SU-DHL-6 (cell line): Measurements from ENCODE around the gene IFNL2.
"Not testable (repeated sequence)": the region's sequence is repeated elsewhere in the genome, so short reads cannot be mapped to it uniquely, and the experiment has no call there.

Experiments
- H2AFZ ChIP-seq: fragments of 200-600 bp; sonication (generic); 2 replicates; pipeline ENCODE4 v1.6.1; 2014; ENCODE audit warnings: low read depth, mild to moderate bottlenecking, moderate library complexity, mixed read lengths, antibody characterized with exemption, low read length; ENCODE audit not compliant: severe bottlenecking
- H3F3A ChIP-seq: fragments of 200-600 bp; shearing (Covaris generic); 2 replicates; pipeline ENCODE4 v1.6.0; 2016; ENCODE audit warnings: antibody characterized with exemption, mild to moderate bottlenecking; ENCODE audit not compliant: insufficient read depth
- H3K27ac ChIP-seq: fragments of 200-600 bp; sonication (generic); 2 replicates; pipeline ENCODE4 v1.5.1; 2016; ENCODE audit warnings: low read depth, mild to moderate bottlenecking, low read length, moderate library complexity, mixed read lengths
- H3K27me3 ChIP-seq: fragments of 200-600 bp; sonication (generic), shearing (Covaris generic); 2 replicates; pipeline ENCODE4 v1.6.0; 2014; ENCODE audit warnings: mild to moderate bottlenecking, low read length
- H3K36me3 ChIP-seq: fragments of 200-600 bp; sonication (generic); 2 replicates; pipeline ENCODE4 v1.6.1; 2014; ENCODE audit warnings: mild to moderate bottlenecking, low read length, mixed read lengths
- H3K4me2 ChIP-seq: fragments of 300-600, 200-600 bp; shearing (Covaris generic), sonication (generic); 2 replicates; pipeline ENCODE4 v1.6.0; 2014; ENCODE audit warnings: low read length, low read depth, mild to moderate bottlenecking; ENCODE audit not compliant: poor library complexity, severe bottlenecking
- H3K4me3 ChIP-seq: fragments of 200-600 bp; sonication (generic); 2 replicates; pipeline ENCODE4 v1.5.1; 2014; ENCODE audit warnings: antibody characterized with exemption, low read length, mild to moderate bottlenecking, mixed read lengths; ENCODE audit not compliant: insufficient read depth, poor library complexity, severe bottlenecking
- H3K79me2 ChIP-seq: fragments of 200-600 bp; sonication (generic); 2 replicates; pipeline ENCODE4 v1.6.1; 2014; ENCODE audit warnings: mild to moderate bottlenecking, low read length, moderate library complexity; ENCODE audit not compliant: insufficient read depth
- H3K9ac ChIP-seq: fragments of 200-600 bp; sonication (generic); 2 replicates; pipeline ENCODE4 v1.7.0; 2014; ENCODE audit warnings: mild to moderate bottlenecking, low read length
- H3K9me2 ChIP-seq: fragments of 200-600 bp; sonication (generic); replicated peaks from 2 replicates; pipeline ENCODE4 v1.6.1; 2014; ENCODE audit warnings: low read length; ENCODE audit not compliant: insufficient read depth
- H3K9me3 ChIP-seq: fragments of 200-600 bp; sonication (generic); 2 replicates; pipeline ENCODE4 v1.6.1; 2014; ENCODE audit warnings: low read length, mixed read lengths; ENCODE audit not compliant: insufficient read depth
- H4K20me1 ChIP-seq: fragments of 200-600 bp; sonication (generic); 2 replicates; pipeline ENCODE4 v1.6.1; 2014; ENCODE audit warnings: low read depth, mild to moderate bottlenecking, antibody characterized with exemption, low read length, moderate library complexity, mixed read lengths
- CTCF ChIP-seq: fragments of 200-600 bp; sonication (generic); IDR thresholded peaks from one replicate; pipeline ENCODE4 v1.5.1; 2017; ENCODE audit warnings: antibody characterized with exemption, mild to moderate bottlenecking, low read length, moderate library complexity; ENCODE audit not compliant: insufficient read depth, poor library complexity, severe bottlenecking
- EZH2phosphoT487 ChIP-seq: fragments of 200-600 bp; sonication (generic), shearing (Covaris generic); conservative IDR thresholded peaks from 2 replicates; pipeline ENCODE4 v1.6.1; 2018; ENCODE audit warnings: mild to moderate bottlenecking, antibody characterized with exemption, low read length, moderate library complexity, mixed read lengths

The IFNL2 gene

GRCh38 chr19:39262496-39262895, 5.7 kb upstream of the IFNL2 start:
- H2AFZ ChIP-seq, result no peak overlapping the region
- H3K79me2 ChIP-seq, result no peaks in the 10 kb centered on the region
- no peaks in the 10 kb centered on the region for H3K36me3 ChIP-seq
- H3K4me3 ChIP-seq, result no peak overlapping the region
- H3K9me2 ChIP-seq, result no peaks in the 10 kb centered on the region
- no peak overlapping the region for H3K4me2 ChIP-seq
- no peaks in the 10 kb centered on the region for H3K9me3 ChIP-seq
- no peak overlapping the region for H3K9ac ChIP-seq
- no peaks in the 10 kb centered on the region for H3K27me3 ChIP-seq
- no peaks in the 10 kb centered on the region for H4K20me1 ChIP-seq
- H3K27ac ChIP-seq, result no peak overlapping the region
- no peak for TF ChIP-seq EZH2phosphoT487
- no peaks in the 10 kb centered on the region for H3F3A ChIP-seq

GRCh38 chr19:39263912-39264305, 4.3 kb upstream of the IFNL2 start:
- no peak overlapping the region for H2AFZ ChIP-seq
- H3K4me3 ChIP-seq, result no peak overlapping the region
- H3K9me2 ChIP-seq, result no peaks in the 10 kb centered on the region
- H3K9me3 ChIP-seq, result no peaks in the 10 kb centered on the region
- TF ChIP-seq CTCF (no peak), EZH2phosphoT487 (no peak)
- no peaks in the 10 kb centered on the region for H4K20me1 ChIP-seq
- no peak overlapping the region for H3K27ac ChIP-seq
- no peaks in the 10 kb centered on the region for H3K79me2 ChIP-seq
- no peaks in the 10 kb centered on the region for H3K27me3 ChIP-seq
- H3K4me2 ChIP-seq, result no peak overlapping the region
- no peaks in the 10 kb centered on the region for H3K36me3 ChIP-seq
- no peaks in the 10 kb centered on the region for H3F3A ChIP-seq
- no peak overlapping the region for H3K9ac ChIP-seq

- TF ChIP-seq EZH2phosphoT487 (no peak), CTCF (no peak)
- H3F3A ChIP-seq, result no peaks in the 10 kb centered on the region
- H2AFZ ChIP-seq, result no peak overlapping the region
- no peak overlapping the region for H3K4me3 ChIP-seq
- H3K36me3 ChIP-seq, result no peaks in the 10 kb centered on the region
- H3K27ac ChIP-seq, result no peak overlapping the region
- no peaks in the 10 kb centered on the region for H3K79me2 ChIP-seq
- no peak overlapping the region for H3K4me2 ChIP-seq
- H3K9ac ChIP-seq, result no peak overlapping the region
- no peaks in the 10 kb centered on the region for H3K27me3 ChIP-seq
- H3K9me2 ChIP-seq, result no peaks in the 10 kb centered on the region
- no peaks in the 10 kb centered on the region for H3K9me3 ChIP-seq
- H4K20me1 ChIP-seq, result no peaks in the 10 kb centered on the region
Observed at GRCh38 chr19:39264306-39265290, 3.6 kb upstream of the IFNL2 start.

- Histone ChIP-seq H3K4me3 (no peak overlapping the region), H2AFZ (no peak overlapping the region), H3K9me2 (no peaks in the 10 kb centered on the region), H3F3A (no peaks in the 10 kb centered on the region), H3K36me3 (no peaks in the 10 kb centered on the region), H3K27me3 (no peaks in the 10 kb centered on the region), H4K20me1 (no peaks in the 10 kb centered on the region), H3K79me2 (no peaks in the 10 kb centered on the region), H3K4me2 (no peak overlapping the region), H3K27ac (no peak overlapping the region), H3K9me3 (no peaks in the 10 kb centered on the region), H3K9ac (no peak overlapping the region)
- TF ChIP-seq EZH2phosphoT487, result no peak
- TF ChIP-seq CTCF, result no peak
Observed at GRCh38 chr19:39265321-39265916, 2.8 kb upstream of the IFNL2 start.

GRCh38 chr19:39268531-39269223, 481 bp downstream of the IFNL2 start:
- not testable (repeated sequence) for H3F3A ChIP-seq, H3K27me3 ChIP-seq, H3K9ac ChIP-seq, H3K4me3 ChIP-seq, H3K36me3 ChIP-seq, H3K27ac ChIP-seq, H3K9me3 ChIP-seq, H3K4me2 ChIP-seq, H2AFZ ChIP-seq, H3K9me2 ChIP-seq, H3K79me2 ChIP-seq, H4K20me1 ChIP-seq
